Measurements from ENCODE around the gene PRR16.

- TF ChIP-seq EZH2phosphoT487 (IDR thresholded peaks at IDR 0.05; ENCODE audit: insufficient read depth, low read depth) (no peak), EZH2 (IDR thresholded peaks at IDR 0.05; ENCODE audit: insufficient read depth, poor library complexity, severe bottlenecking) (no peak)
Measured at GRCh38 chr5:120682851-120683250, 218.8 kb downstream of the PRR16 start.
